C4-2B (cell line): ENCODE data around the gene SPATA13.
"Not testable (repeated sequence)": the region's sequence is repeated elsewhere in the genome, so short reads cannot be mapped to it uniquely, and the experiment has no call there.

ENCODE experiments used
- CTCF ChIP-seq: fragments of 450-650 bp; conservative IDR thresholded peaks from 2 replicates; pipeline ENCODE4 v1.5.1; 2017; ENCODE audit warnings: mild to moderate bottlenecking
- ZFX ChIP-seq: fragments of 450-650 bp; IDR thresholded peaks from 2 replicates; pipeline ENCODE4 v1.6.1; 2017

- not testable (repeated sequence) for TF ChIP-seq CTCF, ZFX
These were observed 38.5 kb upstream of the SPATA13 start for GRCh38 chr13:24122045-24122444.
